ENCODE data around the gene BHLHE40.

The BHLHE40 gene

DNA sequence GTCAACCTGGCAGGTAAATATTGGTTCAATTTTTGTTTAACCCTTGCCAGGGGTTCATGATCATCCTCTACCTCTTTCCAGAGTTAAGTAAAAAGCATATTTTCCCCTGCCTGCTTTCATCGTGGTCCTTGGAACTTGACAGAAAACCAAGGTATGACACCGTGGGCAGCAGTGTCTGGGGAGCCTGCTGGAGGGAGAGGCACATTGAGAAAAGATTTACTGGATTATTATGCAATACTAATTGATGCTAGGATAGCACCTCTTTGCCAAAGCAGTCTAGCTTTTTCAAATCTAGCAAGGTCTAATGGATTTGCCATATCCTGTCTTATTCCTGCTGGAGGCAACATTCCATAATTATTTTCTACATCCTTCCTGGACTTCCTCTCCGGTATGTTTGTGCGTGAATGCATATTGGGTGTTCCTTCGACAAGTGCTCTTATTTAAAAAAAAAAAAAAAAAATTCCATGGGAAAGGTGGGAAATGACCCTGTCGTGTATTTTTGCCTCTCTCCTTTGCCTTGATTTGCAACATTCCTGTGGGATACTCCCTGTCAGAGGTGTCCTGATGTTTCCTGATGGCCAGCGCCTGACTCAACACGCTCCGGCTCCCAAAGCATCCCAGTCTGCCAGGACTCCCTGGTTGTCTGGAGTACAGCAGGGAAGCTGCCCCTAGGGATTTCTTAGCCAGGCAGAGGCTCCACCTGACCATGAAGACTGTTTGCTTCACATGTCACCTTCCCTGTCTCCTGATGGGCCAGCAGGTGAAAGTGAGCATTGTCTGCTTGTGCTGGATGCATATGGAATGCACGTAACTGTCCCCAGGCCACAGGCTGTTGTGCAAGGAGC lies 6.3 kb downstream of the BHLHE40 start:
- DNase-seq: no peak

DNA sequence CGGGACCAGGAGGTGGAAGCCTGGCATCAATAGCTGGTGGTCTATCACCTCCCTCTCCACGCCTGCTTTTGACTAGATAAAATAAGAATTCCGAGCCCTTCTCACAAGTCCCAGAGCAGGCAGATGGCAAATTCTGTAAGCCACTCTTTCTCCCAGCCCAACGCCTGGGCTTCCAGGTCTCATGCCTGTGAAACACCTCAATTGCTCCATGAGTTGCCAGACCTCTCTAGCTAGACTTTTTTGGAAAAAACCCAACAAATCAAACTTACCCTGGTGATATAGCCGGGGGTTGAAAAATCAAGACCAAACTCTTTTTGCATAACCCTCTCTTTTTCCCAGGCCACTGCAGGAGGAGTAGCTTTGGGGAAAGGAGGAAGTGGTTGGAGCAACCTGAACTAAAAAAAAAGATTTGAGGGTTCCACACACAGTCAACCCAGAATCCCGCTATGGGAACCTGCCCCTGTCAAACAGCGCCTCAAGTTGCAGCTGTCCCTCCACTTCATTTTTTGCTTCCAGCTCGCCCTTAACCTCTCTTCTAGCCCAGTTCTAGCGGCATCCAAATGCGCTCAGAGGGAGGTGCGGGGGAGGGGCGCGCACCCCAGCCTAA lies 7.0 kb downstream of the BHLHE40 start:
- no peak for DNase-seq

DNA sequence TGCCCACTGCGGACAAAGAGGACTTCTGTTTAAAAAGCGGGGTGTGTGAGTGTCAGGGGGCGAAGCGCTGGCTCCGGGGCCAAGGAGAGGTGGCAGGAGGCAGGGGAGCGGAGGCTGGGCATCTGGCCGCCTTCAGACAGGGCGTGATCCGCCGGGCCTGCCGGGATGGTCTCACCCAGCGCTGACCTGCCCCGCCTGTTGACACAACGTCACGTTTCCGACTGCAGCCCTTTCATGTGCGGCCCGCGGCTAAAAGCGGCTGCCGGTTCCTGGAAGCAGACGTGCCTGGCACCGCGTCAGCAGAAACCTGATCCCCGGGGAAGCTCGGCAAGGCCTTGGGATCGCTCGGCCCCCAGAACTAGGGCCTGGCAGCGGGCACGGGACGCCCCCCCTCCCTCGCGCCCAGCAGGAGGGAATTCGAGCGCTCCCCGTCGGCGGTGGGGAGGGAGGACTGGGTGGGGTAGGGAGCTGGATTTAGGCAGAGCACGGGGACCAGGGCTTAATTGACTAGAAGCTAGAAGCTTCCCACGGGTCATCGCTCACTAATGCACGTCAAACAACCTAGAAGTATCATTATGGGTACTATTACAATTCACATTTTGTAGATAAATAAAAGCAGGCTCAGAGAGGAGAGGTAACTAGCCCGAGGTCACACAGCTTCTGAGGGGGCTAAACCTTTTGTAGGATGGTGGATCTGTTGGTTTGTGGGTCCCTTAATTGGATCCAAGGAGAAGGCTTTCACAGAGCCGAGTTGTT lies 7.7 kb downstream of the BHLHE40 start:
- DNase-seq: peak; percentile 72

DNA sequence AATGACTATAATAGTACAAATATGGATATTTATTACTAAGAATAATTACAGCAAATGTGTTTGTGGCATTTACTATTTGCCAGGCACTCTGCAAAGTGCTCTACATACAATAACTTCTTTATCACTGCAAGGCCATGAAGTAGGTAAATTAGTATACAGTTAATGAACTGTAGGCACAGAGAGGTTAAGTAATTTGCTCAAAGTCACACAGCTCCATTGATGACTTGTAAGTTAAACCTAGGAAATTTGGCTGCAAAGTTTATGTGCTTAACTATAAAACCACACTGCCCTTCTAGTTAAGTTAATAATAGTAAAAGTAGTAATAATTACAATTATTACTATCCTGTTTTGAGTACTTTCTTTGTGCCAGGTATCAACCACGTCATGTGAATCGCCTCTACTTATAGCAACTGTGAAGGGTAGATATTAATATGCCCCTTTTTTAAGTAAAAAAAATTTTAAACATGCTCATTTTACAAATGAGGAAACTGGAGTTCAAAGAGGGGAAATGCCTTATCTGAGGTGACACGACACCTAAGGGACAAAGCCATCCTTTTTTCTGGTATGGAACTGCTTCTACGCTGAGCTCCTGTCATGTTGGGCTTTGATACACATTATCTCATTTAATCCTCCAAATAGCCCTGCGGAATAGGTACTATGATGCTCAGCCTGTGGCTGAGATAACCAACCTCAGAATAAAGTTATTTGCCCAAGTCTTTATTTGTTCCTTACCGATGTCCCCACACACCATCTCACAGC lies 8.5 kb downstream of the BHLHE40 start:
- no peak for DNase-seq

DNA sequence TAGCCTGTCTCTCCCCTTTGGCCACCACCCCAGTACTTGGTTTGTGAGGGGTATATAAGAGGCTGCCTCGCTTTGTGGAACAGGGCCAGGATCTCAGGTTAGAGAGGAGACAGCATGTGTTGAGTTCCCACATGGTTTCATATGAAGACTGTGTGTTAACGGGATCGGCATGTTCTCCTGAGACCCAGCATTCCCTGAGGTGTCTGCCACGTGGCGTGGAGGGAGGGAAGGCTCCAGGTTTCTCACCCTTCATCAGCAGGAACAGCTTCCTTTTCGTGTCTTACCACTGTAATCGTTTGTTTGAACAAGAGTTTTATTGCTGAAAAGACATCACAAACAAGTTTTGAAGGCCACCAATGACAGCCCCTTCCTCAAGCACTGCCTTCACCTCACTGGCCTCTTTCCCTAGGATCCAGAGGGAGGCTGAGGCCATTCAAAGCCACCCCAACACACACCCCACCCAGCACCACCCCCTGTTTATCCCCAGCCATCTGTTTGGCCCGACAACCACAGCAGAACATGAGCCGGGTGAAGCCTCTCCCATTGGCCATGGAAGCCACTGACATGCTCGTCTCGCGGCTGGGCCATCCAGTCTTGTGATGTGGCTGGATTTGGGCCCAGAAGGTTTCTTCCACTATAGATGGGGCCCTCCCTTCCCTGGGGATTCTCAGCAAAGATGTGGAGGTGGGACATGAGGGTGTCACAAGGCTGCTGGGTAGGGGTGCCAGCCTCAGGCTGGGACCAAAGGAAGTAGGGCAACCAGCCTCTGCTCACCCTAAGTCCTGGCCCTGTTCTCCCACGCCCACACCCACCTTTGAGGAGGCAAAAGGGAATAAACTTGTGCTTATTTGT lies 10.0 kb downstream of the BHLHE40 start:
- DNase-seq: no peak

DNA sequence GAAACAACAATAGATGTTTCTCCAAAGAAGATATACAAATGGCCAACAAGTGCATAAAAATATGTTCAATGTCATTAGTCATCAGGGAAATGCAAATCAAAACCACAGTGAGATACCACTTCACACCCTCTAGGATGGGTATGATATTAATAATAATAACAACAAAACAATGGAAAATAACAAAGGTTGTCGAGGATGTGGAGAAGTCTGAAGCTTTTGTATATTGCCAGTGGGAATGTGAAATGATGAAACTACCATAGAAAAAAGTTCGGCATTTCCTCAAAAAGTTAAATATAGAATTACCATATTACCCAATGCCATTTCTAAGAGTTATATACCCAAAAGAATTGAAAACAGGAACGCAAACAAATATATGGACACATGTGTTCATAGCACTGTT lies 10.8 kb downstream of the BHLHE40 start:
- DNase-seq: no peak

DNA sequence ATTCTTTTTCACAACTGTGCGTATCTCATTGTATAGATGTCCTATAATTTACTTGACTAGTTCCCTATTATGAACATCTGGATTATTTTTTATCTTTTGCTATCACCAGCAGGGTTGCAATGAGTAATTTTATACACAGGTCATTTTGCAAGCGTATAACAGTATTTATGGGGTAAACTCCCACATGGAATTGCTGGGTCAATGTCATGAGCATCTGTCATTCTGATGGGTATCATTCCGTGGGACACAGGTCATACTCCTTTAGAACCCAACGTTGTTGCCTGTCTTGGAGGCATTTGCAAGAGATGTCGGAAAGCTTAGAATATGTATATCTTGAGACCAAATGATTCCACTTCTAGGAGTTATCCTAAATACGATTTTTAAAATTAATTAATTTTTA lies 12.9 kb downstream of the BHLHE40 start:
- DNase-seq: no peak

DNA sequence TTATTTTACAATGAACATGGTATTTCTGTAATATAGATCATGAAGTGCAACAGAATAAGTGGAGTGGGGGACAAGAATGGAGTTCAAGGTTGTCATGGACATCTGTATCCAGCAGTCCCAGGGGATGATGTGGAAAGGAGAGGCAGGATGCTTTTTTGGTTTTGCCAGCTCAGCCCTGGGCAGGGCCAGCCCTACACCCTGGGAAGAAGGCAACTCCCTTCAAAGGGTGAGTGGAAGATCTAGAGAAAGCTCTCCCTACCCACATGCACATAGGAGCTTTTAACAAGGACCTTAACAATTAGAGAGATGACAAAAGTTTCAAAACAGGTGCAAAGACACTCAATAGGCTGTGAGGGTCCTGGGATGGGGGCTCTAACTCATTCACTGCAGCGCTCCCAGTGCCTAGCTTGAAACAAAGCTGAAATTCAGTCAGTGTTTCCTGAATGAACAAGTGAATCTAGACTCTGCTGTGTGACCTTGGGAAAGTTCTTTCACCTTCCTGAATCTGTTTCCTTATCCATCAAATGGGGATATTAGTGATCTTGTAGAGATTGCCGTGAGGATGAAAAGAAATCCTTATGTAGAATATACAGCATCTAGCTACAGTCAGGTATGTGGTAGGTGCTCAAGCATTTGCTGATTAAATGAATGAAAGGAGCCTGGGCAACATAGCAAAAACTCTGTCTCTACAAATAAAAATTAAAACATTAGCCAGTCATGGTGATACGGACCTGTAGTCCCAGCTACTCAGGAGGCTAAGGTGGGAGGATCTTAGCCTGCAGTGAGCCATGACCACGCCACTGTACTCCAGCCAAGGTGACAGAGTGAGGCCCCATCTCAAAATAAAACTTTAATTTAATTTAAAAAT lies 14.3 kb downstream of the BHLHE40 start:
- no peak for DNase-seq

DNA sequence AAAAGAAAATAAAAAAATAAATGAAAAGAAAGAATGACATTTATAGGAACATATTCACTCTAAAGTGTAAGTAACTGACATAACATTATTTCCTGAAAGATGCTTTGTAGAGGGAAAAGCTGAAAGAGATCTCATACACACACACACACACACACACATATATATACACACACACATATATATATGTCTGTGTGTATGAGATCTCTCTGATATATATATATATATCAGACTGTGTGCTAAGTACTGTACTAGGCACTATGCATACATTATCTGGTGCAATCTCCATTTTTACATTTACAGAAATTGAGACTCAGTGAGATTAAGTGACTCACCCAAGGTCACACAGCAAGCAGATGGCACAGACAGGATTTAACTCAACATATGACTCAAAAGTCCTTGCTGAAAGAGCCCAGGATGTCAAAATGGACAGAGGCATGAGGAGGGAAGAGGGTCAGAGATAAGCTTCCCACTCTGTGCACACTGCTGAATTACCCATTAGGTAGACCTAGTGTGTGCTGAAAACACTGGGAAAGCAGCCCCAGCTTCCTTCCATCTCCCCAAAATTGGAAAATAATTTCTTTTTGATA lies 15.0 kb downstream of the BHLHE40 start:
- DNase-seq: no peak

DNA sequence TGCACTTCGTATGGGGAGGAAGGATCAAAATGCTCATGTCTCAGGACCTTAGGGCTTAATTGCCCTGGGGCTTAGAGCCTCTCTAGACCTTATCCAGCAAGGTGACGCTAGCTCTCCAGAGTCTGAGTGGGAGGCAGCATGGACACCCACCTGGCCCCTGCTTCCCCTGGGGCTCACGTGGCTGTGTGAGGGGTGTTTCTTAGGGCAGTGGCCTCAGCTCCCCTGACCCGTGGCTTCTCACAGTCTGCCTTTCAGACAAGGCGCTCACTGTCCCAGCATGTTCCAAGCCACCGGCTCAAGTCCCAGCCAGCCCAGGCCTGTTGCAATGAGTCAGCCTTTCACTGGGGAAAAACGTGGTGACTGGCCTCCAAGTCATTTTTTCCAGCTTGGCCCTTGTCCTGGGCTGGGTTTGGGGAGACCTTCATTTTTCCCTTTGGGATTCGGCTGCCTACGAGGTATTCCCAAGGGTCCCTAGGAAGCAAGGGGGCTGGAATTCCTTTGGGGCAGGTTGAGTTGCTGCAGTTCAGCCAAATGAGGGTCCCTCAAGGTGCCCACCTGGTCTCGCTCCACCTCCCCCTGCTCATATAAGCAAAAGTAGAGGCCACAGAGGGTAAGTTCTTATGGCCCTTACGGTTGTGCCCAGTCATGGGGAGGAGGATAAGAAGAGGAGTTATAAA lies 15.7 kb downstream of the BHLHE40 start:
- DNase-seq: no peak

DNA sequence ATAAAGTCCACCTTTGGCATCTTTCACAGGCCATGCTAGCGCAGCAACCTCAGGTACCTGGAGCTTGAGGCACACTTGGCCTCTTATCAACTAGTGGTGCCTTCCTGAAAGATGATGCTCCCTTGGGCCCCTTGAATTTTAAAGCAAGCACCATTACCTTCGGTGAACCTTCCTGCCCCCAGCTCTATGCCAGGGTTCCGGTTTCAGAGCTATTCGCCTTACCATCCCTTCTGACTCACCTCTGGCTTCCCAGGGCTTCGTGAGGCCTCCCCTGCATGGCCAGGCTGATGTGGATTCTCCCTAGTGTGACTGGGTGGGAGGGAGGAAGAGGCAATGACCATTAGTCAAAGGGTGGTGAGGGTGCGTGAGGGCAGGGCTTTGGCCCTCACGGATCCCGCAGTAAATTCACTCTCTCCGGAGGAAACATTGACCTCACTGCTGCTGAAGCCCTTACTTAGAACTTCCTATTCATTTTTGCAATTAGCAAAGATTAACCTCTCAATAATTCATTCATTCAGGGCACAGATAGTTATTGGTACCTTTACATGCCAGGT lies 16.3 kb downstream of the BHLHE40 start:
- no peak for DNase-seq

DNA sequence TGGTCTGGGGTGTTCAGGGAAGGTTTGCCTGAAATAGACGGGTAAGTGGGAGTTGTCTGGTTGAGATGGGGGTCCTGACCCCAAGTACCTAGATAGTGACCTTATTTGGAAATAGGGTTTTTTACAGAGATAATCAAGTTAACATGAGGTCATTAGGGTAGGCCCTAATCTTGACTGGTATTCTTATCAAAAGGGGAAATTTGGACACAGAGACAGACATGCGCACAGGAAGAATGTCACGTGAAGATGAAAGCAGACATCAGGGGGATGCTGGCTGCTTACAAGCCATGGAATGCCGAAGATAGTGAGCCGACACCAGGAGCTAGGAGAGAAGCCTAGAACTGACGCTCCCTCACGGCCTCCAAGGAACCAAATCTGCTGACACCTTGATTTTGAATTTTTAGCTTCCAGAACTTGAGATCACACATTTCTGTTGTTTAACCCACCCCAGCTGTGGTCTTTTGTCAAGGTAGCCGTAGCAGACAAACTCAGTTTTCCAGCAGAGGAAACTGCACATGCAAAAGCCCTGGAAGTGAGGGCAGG lies 17.1 kb downstream of the BHLHE40 start:
- DNase-seq: no peak

DNA sequence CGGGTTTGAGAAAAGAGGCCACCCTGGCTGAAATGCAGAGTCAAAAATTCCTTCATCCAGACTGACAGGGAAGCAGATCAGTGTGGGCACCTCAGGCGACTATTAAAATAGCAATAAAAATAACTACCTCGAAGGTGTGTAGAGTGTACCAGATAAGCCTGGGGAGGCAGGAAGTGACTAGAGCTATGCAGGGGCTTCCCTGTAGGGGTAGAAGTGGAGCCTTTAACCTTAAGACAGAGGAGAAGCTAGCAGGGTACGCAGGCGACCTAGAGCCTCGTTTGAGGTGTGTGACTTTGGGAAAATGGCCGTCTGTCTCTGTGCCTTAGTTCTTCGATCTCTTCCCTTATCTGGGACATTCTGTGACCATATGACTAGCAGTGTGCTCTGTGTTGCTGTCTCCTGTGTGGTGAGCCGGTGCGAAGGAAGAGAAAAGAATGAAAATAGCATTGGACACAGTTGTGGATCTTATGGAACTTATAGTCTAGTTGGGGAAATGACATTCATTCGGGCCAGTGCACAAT lies 17.6 kb downstream of the BHLHE40 start:
- DNase-seq: no peak

DNA sequence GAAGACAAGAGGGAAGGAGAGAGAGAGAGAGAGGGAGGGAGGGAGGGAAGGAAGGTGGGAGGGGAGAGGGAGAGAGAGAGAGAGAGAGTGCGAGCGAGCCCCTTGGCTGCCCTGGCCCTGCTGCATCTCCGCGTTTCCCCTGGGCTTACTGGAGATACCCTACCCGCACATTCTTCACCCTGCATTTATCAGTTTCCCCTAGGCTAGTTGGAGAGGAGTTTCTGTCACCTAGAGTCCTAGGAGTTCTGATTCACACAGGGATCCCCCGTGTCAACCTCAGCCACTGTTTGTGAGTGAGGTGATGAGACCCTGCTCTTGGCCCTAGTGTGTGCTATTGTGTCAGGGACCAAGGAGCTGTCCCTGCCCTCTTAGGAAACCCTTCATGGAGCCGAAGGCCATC lies 18.7 kb downstream of the BHLHE40 start:
- DNase-seq: no peak

DNA sequence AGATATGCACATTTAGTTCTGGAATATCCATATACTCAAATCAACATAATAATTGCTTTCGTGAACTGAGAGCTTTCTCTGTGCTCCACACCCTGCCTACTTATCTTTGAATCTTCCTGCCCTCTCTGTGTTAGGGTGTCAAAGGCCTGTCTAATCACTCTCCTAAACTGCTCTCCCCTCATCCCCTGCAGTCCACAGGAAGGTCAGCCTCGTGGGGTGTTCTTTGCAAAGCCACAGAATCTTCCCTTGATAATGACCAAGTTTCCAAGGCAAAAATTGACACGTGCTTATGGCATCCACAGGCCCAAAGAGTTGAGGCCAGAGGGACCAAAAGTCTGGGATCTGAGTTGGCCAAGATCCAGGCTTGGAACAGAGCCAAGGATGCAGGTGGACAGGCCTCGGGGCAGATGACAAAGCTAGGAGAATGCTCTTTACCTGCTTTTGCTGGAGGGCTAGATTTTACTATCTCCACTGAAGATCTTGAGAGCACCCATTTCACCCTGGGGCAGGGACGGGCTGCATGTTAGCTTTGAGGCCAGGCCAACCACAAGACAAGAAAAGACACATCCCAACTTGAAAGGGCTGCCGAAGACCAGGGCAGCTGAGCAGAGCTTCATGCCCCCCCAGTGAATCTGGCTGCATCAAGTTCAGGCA lies 20.4 kb downstream of the BHLHE40 start:
- DNase-seq: peak; percentile 59

DNA sequence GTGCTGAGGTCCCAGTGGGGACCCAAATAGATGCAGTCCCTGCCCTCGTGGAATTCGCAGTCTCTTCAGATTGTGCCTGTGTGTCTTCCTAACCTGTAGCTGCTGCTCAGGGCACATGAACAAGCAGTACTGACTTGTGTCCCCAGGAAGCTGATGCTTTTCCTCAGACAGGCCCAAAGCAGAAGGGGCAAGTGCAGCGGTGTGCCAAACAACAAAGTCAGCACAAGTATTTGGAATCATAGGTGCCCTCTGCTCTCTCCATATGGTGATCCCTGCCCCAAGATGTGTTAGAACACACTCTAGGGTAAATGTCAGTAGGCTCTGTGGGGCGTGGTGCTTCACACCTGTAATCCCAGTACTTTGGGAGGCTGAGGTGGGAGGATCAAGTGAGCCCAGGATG lies 21.9 kb downstream of the BHLHE40 start:
- no peak for DNase-seq

DNA sequence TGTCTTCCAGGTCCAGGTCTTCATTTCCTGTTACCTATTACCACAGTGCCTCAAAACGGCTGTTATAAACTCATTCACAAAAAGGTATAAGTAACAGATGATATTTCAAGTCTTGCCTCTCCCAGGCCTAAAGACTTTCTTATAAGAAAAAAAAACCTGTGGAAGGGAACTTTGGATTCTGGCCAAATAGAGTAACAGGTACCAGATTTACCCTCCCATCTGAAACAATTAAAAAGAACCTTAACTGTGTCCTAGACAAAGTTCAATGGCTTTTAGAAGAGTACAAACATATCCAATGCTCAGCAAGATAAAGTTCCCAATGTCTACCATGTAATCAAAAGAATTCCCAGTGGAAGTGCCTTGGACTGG lies 22.6 kb downstream of the BHLHE40 start:
- DNase-seq: no peak

DNA sequence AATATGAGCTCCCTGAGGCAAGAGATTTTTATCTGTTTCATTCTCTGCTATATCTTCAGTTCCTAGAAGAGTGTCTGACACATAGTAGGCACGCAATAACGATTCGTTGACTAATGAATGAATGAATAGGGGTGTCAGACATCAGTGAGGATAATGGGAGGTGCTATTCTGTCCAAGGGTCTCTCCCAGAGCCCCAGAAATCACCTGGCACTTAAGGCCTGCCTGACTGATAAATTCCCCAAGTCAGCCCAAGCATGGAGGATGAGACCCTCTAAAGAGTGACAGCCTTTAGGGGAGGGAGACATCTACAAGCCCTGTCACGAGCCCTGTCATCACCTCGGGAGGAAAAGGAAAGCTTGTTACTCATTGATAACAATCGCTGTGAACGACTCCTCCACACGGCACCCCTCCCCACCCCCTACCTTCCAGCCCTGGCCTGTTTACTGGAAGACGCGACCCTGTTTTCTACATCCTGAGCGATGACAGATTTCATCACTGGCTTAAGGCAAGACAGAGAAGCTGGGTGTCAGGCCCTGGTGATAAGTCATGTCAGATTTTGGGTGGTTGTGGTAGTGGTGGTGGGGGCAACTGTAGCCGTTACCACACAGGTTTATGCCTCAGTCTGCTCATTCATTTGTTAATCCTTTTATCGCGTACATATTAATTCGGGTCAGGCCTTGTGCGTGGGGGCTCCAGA lies 23.1 kb downstream of the BHLHE40 start:
- no peak for DNase-seq

All from NCI-H1105 (cell line).